Activated T-helper 2 cell treated with anti-CD3 and anti-CD28 coated beads, Interferon-gamma antibody, Interleukin-2, Interleukin-4, amounts not matched to agents 10 μg/mL and 5 μg/mL and 100 μg/mL, durations not matched to agents 14 hours and 24 hours and 36 hours (primary cell): ENCODE data around the gene HSPA4. TPM values are rescaled to one million over a fixed set of nuclear protein-coding genes. Genes with fewer than 3 reads are reported as not detected.
"Not testable (repeated sequence)": the region's sequence is repeated elsewhere in the genome, so short reads cannot be mapped to it uniquely, and the experiment has no call there.

Experiments
- DNase-seq: peaks from one replicate; pipeline ENCODE4 v3.0.0; 2021; ENCODE audit warnings: low spot score
- H3K27ac Mint-ChIP-seq: one replicate; pipeline ENCODE4 v1.8.0; 2021; ENCODE audit warnings: mixed read lengths
- H3K27me3 Mint-ChIP-seq: one replicate; pipeline ENCODE4 v1.8.0; 2021; ENCODE audit warnings: low read depth, mixed read lengths
- H3K36me3 Mint-ChIP-seq: one replicate; pipeline ENCODE4 v1.8.0; 2021; ENCODE audit warnings: low read depth, mixed read lengths
- H3K4me1 Mint-ChIP-seq: one replicate; pipeline ENCODE4 v1.8.0; 2021; ENCODE audit warnings: low read depth, mixed read lengths
- H3K4me3 Mint-ChIP-seq: one replicate; pipeline ENCODE4 v1.8.0; 2021; ENCODE audit warnings: low read depth, mild to moderate bottlenecking, moderate library complexity, mixed read lengths
- H3K9me3 Mint-ChIP-seq: one replicate; pipeline ENCODE4 v1.8.0; 2021; ENCODE audit warnings: mixed read lengths
- intact Hi-C: fragments of 100-400 bp; cut with micrococcal nuclease; formaldehyde crosslinking; loops from one replicate; pipeline ENCODE4 v1.15.1; 2023
- total RNA-seq: library from RNA; stranded (reverse); gene quantifications from 2 replicates; pipeline ENCODE4 v1.2.3, GENCODE V29; 2022

The HSPA4 gene
- total RNA-seq, 1 donor from 2014 or later: 229 TPM

GRCh38 chr5:133081703-133082102 is 29.9 kb downstream of the HSPA4 start:
- H3K27ac Mint-ChIP-seq: peak overlapping the region; percentile 88
- peaks cover 71% of the 10 kb centered on the region for H3K36me3 Mint-ChIP-seq
- intact Hi-C loops: no loop called here
- no peaks in the 10 kb centered on the region for H3K9me3 Mint-ChIP-seq
- no peak for DNase-seq
- H3K4me3 Mint-ChIP-seq: no peak overlapping the region
- H3K4me1 Mint-ChIP-seq: peaks cover 22% of the 10 kb centered on the region
- no peaks in the 10 kb centered on the region for H3K27me3 Mint-ChIP-seq

- intact Hi-C loops: no loop called here
- Mint-ChIP-seq H3K4me1 (peaks cover 21% of the 10 kb centered on the region), H3K36me3 (peaks cover 71% of the 10 kb centered on the region), H3K27ac (peak overlapping the region; percentile 88), H3K27me3 (no peaks in the 10 kb centered on the region), H3K9me3 (no peaks in the 10 kb centered on the region), H3K4me3 (no peak overlapping the region)
- no peak for DNase-seq
These were observed 30.3 kb downstream of the HSPA4 start for GRCh38 chr5:133082128-133082527.

- H3K27ac Mint-ChIP-seq: no peak overlapping the region
- peaks cover 21% of the 10 kb centered on the region for H3K4me1 Mint-ChIP-seq
- H3K36me3 Mint-ChIP-seq: peaks cover 74% of the 10 kb centered on the region
- H3K9me3 Mint-ChIP-seq: no peaks in the 10 kb centered on the region
- no peak overlapping the region for H3K4me3 Mint-ChIP-seq
- intact Hi-C loops: no loop called here
- DNase-seq: no peak
- no peaks in the 10 kb centered on the region for H3K27me3 Mint-ChIP-seq
These were observed 32.1 kb downstream of the HSPA4 start for GRCh38 chr5:133083901-133084300.

- H3K4me3 Mint-ChIP-seq, H3K27ac Mint-ChIP-seq, DNase-seq, H3K27me3 Mint-ChIP-seq, intact Hi-C loops, H3K9me3 Mint-ChIP-seq: not testable (repeated sequence)
- H3K36me3 Mint-ChIP-seq: peaks cover 73% of the 10 kb centered on the region
- H3K4me1 Mint-ChIP-seq: peaks cover 12% of the 10 kb centered on the region
These were observed 33.4 kb downstream of the HSPA4 start for GRCh38 chr5:133085171-133085570.

GRCh38 chr5:133086366-133086875 is 34.6 kb downstream of the HSPA4 start:
- H3K4me3 Mint-ChIP-seq: no peak overlapping the region
- intact Hi-C loops: no loop called here
- H3K4me1 Mint-ChIP-seq: peaks cover 3% of the 10 kb centered on the region
- peaks cover 74% of the 10 kb centered on the region for H3K36me3 Mint-ChIP-seq
- no peaks in the 10 kb centered on the region for H3K27me3 Mint-ChIP-seq
- no peak for DNase-seq
- no peaks in the 10 kb centered on the region for H3K9me3 Mint-ChIP-seq
- H3K27ac Mint-ChIP-seq: no peak overlapping the region

- Mint-ChIP-seq H3K27ac (no peak overlapping the region), H3K9me3 (no peaks in the 10 kb centered on the region), H3K36me3 (peaks cover 79% of the 10 kb centered on the region), H3K27me3 (no peaks in the 10 kb centered on the region), H3K4me1 (no peaks in the 10 kb centered on the region), H3K4me3 (no peak overlapping the region)
- no peak for DNase-seq
- intact Hi-C loops: no loop called here
These were observed 36.3 kb downstream of the HSPA4 start for GRCh38 chr5:133088064-133088463.

- intact Hi-C loops: no loop called here
- Mint-ChIP-seq H3K36me3 (peaks cover 77% of the 10 kb centered on the region), H3K27me3 (no peaks in the 10 kb centered on the region), H3K4me1 (no peaks in the 10 kb centered on the region), H3K4me3 (no peak overlapping the region), H3K9me3 (no peaks in the 10 kb centered on the region), H3K27ac (no peak overlapping the region)
- DNase-seq: no peak
These were observed 39.2 kb downstream of the HSPA4 start for GRCh38 chr5:133091034-133091433.

GRCh38 chr5:133106343-133106742 is 54.5 kb downstream of the HSPA4 start:
- intact Hi-C loops: no loop called here
- DNase-seq: no peak
- no peak overlapping the region for H3K27ac Mint-ChIP-seq
- no peaks in the 10 kb centered on the region for H3K9me3 Mint-ChIP-seq
- H3K36me3 Mint-ChIP-seq: peaks cover 47% of the 10 kb centered on the region
- peaks cover 11% of the 10 kb centered on the region for H3K4me1 Mint-ChIP-seq
- H3K4me3 Mint-ChIP-seq: no peak overlapping the region
- H3K27me3 Mint-ChIP-seq: peaks cover 2% of the 10 kb centered on the region

GRCh38 chr5:133106761-133107572 is 55.2 kb downstream of the HSPA4 start:
- intact Hi-C loops: no loop called here
- Mint-ChIP-seq H3K9me3 (no peaks in the 10 kb centered on the region), H3K27ac (no peak overlapping the region)

GRCh38 chr5:133108481-133108921 is 56.7 kb downstream of the HSPA4 start:
- intact Hi-C loops: no loop called here
- Mint-ChIP-seq H3K27me3 (peaks cover 2% of the 10 kb centered on the region), H3K4me1 (peaks cover 18% of the 10 kb centered on the region), H3K4me3 (no peak overlapping the region), H3K9me3 (no peaks in the 10 kb centered on the region), H3K36me3 (peaks cover 29% of the 10 kb centered on the region), H3K27ac (no peak overlapping the region)
- DNase-seq: no peak

More at GRCh38 chr5:133106761-133107572, 55.2 kb downstream of the HSPA4 start:
- Mint-ChIP-seq H3K4me1 (peaks cover 12% of the 10 kb centered on the region), H3K27me3 (peaks cover 2% of the 10 kb centered on the region), H3K36me3 (peaks cover 43% of the 10 kb centered on the region), H3K4me3 (no peak overlapping the region)
- no peak for DNase-seq

GRCh38 chr5:133109655-133110483 is 58.1 kb downstream of the HSPA4 start:
- peaks cover 28% of the 10 kb centered on the region for H3K4me1 Mint-ChIP-seq
- H3K27ac Mint-ChIP-seq: no peak overlapping the region
- DNase-seq: no peak
- peaks cover 16% of the 10 kb centered on the region for H3K36me3 Mint-ChIP-seq
- H3K9me3 Mint-ChIP-seq: no peaks in the 10 kb centered on the region
- intact Hi-C loops: loop anchor here (5.0 to 10.0 kb wide), 2 partner anchors 765 to 822 kb away; no protein-coding TSS in a partner anchor
- H3K27me3 Mint-ChIP-seq: peaks cover 2% of the 10 kb centered on the region
- no peak overlapping the region for H3K4me3 Mint-ChIP-seq

- intact Hi-C loops: loop anchor here (1.0 to 10.0 kb wide), 4 partner anchors 177 to 822 kb away; no protein-coding TSS in a partner anchor
- H3K27ac Mint-ChIP-seq: no peak overlapping the region
- peaks cover 7% of the 10 kb centered on the region for H3K36me3 Mint-ChIP-seq
- no peak overlapping the region for H3K4me3 Mint-ChIP-seq
- peaks cover 27% of the 10 kb centered on the region for H3K4me1 Mint-ChIP-seq
- DNase-seq: no peak
- H3K9me3 Mint-ChIP-seq: no peaks in the 10 kb centered on the region
- H3K27me3 Mint-ChIP-seq: peaks cover 2% of the 10 kb centered on the region
These were observed 58.9 kb downstream of the HSPA4 start for GRCh38 chr5:133110709-133111108.
